ENCODE measurements around the gene LCN15. TPM values are rescaled to one million over a fixed set of nuclear protein-coding genes. Genes with fewer than 3 reads are reported as not detected.

Gene LCN15
- total and polyA plus RNA-seq, 8 donors, result 0.06 to 0.18 (median 0.07) TPM; not detected in 3

GRCh38 chr9:136710543-136710942 lies 53.8 kb downstream of the LCN15 start:
- intact Hi-C loops (cut with DNase I), result no loop called here
- Histone ChIP-seq H3K27ac (no peak overlapping the region), H3K4me3 (no peak overlapping the region), H3K9me3 (no peaks in the 10 kb centered on the region), H3K27me3 (peaks cover 0 to 49% of the 10 kb centered on the region in 2 donors), H3K36me3 (no peaks in the 10 kb centered on the region), H3K4me1 (peaks cover 6 to 38% of the 10 kb centered on the region in 2 donors)
- DNase-seq (no peak), ATAC-seq (no peak)
- TF ChIP-seq CTCF (IDR thresholded peaks at IDR 0.05), result no peak

Small RNAs within 50 kb of the gene (microRNA-seq; reads per million reads assigned to microRNA genes)
- 0 reads per million in 2 donors for gene MIR6722

Other genes with a start within 250 kb of the LCN15 start
- gene NOTCH1, start 218.5 kb downstream of the LCN15 start, total RNA-seq, result 100 to 1,000 TPM in 1 of 2 donors, 10 to 100 TPM in 1; 65.1 to 102 TPM
- 10 to 100 TPM; 21.7 to 41.7 (median 30.4) TPM for gene NOTCH1, start 218.5 kb downstream of the LCN15 start, polyA plus RNA-seq (ENCODE audit: insufficient read length in 6 of 6)
- 100 to 1,000 TPM; 105 to 165 TPM for gene EGFL7, start 101.6 kb downstream of the LCN15 start, total RNA-seq
- gene EGFL7, start 101.6 kb downstream of the LCN15 start, polyA plus RNA-seq (ENCODE audit: insufficient read length in 6 of 6), result 100 to 1,000 TPM in 2 of 6 donors, 10 to 100 TPM in 4; 65.7 to 139 (median 90.9) TPM
- 100 to 1,000 TPM; 127 to 170 TPM for gene AGPAT2, start 77.1 kb downstream of the LCN15 start, total RNA-seq
- 10 to 100 TPM; 24.9 to 48.3 (median 31.9) TPM for gene AGPAT2, start 77.1 kb downstream of the LCN15 start, polyA plus RNA-seq (ENCODE audit: insufficient read length in 6 of 6)
- 10 to 100 TPM; 12.6 to 12.7 TPM for gene DIPK1B, start 51.9 kb downstream of the LCN15 start, total RNA-seq
- gene DIPK1B, start 51.9 kb downstream of the LCN15 start, polyA plus RNA-seq (ENCODE audit: insufficient read length in 6 of 6), result 10 to 100 TPM; 23.7 to 37.4 (median 30.6) TPM
- gene LCN10, start 21.6 kb downstream of the LCN15 start, total RNA-seq, result 10 to 100 TPM in 1 of 2 donors, under 1 TPM in 1; 0.32 to 10.0 TPM
- gene LCN10, start 21.6 kb downstream of the LCN15 start, polyA plus RNA-seq (ENCODE audit: insufficient read length in 6 of 6), result under 1 TPM in 4 of 6 donors, not detected in 2; 0.11 to 0.44 (median 0.21) TPM
- gene LCN6, start 16.0 kb downstream of the LCN15 start, total RNA-seq, result 10 to 100 TPM in 1 of 2 donors, under 1 TPM in 1; 0.38 to 18.9 TPM
- not detected for gene LCN6, start 16.0 kb downstream of the LCN15 start, polyA plus RNA-seq (ENCODE audit: insufficient read length in 6 of 6)
- gene LCN8, start 6.3 kb downstream of the LCN15 start, total RNA-seq, result not detected
- gene LCN8, start 6.3 kb downstream of the LCN15 start, polyA plus RNA-seq (ENCODE audit: insufficient read length in 6 of 6), result not detected
- 10 to 100 TPM; 74.3 to 76.6 TPM for gene TMEM141, start 26.8 kb upstream of the LCN15 start, total RNA-seq
- 10 to 100 TPM; 49.3 to 57.7 (median 52.8) TPM for gene TMEM141, start 26.8 kb upstream of the LCN15 start, polyA plus RNA-seq (ENCODE audit: insufficient read length in 6 of 6)
- under 1 TPM in 1 of 2 donors, not detected in 1; 0.44 TPM for gene CCDC183, start 31.8 kb upstream of the LCN15 start, total RNA-seq
- gene CCDC183, start 31.8 kb upstream of the LCN15 start, polyA plus RNA-seq (ENCODE audit: insufficient read length in 6 of 6), result 10 to 100 TPM in 4 of 6 donors, 1 to 10 TPM in 2; 5.3 to 11.7 (median 10.0) TPM
- 10 to 100 TPM; 75.9 to 80.8 TPM for gene RABL6, start 43.4 kb upstream of the LCN15 start, total RNA-seq
- 10 to 100 TPM; 49.5 to 71.5 (median 56.1) TPM for gene RABL6, start 43.4 kb upstream of the LCN15 start, polyA plus RNA-seq (ENCODE audit: insufficient read length in 6 of 6)
- gene AJM1, start 78.0 kb upstream of the LCN15 start, total RNA-seq, result 1 to 10 TPM; 1.7 to 2.6 TPM
- gene AJM1, start 78.0 kb upstream of the LCN15 start, polyA plus RNA-seq (ENCODE audit: insufficient read length in 6 of 6), result 1 to 10 TPM in 4 of 6 donors, under 1 TPM in 2; 0.59 to 1.8 (median 1.1) TPM
- gene PHPT1, start 84.9 kb upstream of the LCN15 start, total RNA-seq, result 100 to 1,000 TPM; 118 to 151 TPM
- gene PHPT1, start 84.9 kb upstream of the LCN15 start, polyA plus RNA-seq (ENCODE audit: insufficient read length in 6 of 6), result 100 to 1,000 TPM in 2 of 6 donors, 10 to 100 TPM in 4; 66.1 to 124 (median 90.3) TPM
- gene MAMDC4, start 87.8 kb upstream of the LCN15 start, total RNA-seq, result 10 to 100 TPM; 14.7 to 16.0 TPM
- gene MAMDC4, start 87.8 kb upstream of the LCN15 start, polyA plus RNA-seq (ENCODE audit: insufficient read length in 6 of 6), result 1 to 10 TPM; 5.3 to 9.9 (median 7.4) TPM
- gene EDF1, start 101.8 kb upstream of the LCN15 start, total RNA-seq, result 100 to 1,000 TPM; 247 to 288 TPM
- 100 to 1,000 TPM; 339 to 408 (median 377) TPM for gene EDF1, start 101.8 kb upstream of the LCN15 start, polyA plus RNA-seq (ENCODE audit: insufficient read length in 6 of 6)
- 10 to 100 TPM; 17.2 to 22.4 TPM for gene TRAF2, start 122.0 kb upstream of the LCN15 start, total RNA-seq
- gene TRAF2, start 122.0 kb upstream of the LCN15 start, polyA plus RNA-seq (ENCODE audit: insufficient read length in 6 of 6), result 10 to 100 TPM; 12.4 to 16.3 (median 14.6) TPM
- gene FBXW5, start 180.2 kb upstream of the LCN15 start, total RNA-seq, result 100 to 1,000 TPM in 1 of 2 donors, 10 to 100 TPM in 1; 98.5 to 111 TPM
- 10 to 100 TPM; 33.0 to 59.6 (median 43.6) TPM for gene FBXW5, start 180.2 kb upstream of the LCN15 start, polyA plus RNA-seq (ENCODE audit: insufficient read length in 6 of 6)
- gene C8G, start 180.7 kb upstream of the LCN15 start, total RNA-seq, result 1 to 10 TPM; 1.2 TPM
- under 1 TPM; 0.47 to 0.90 (median 0.72) TPM for gene C8G, start 180.7 kb upstream of the LCN15 start, polyA plus RNA-seq (ENCODE audit: insufficient read length in 6 of 6)
- 1 to 10 TPM; 2.1 to 4.5 TPM for gene LCN12, start 187.8 kb upstream of the LCN15 start, total RNA-seq
- gene LCN12, start 187.8 kb upstream of the LCN15 start, polyA plus RNA-seq (ENCODE audit: insufficient read length in 6 of 6), result 10 to 100 TPM in 5 of 6 donors, 1 to 10 TPM in 1; 7.0 to 28.0 (median 17.6) TPM
- 100 to 1,000 TPM; 133 to 137 TPM for gene PTGDS, start 213.0 kb upstream of the LCN15 start, total RNA-seq
- gene PTGDS, start 213.0 kb upstream of the LCN15 start, polyA plus RNA-seq (ENCODE audit: insufficient read length in 6 of 6), result 10 to 100 TPM; 23.7 to 59.8 (median 31.2) TPM
- 1 to 10 TPM; 2.0 to 2.3 TPM for gene LCNL1, start 218.5 kb upstream of the LCN15 start, total RNA-seq
- 1 to 10 TPM in 4 of 6 donors, under 1 TPM in 2; 0.38 to 2.7 (median 1.1) TPM for gene LCNL1, start 218.5 kb upstream of the LCN15 start, polyA plus RNA-seq (ENCODE audit: insufficient read length in 6 of 6)
- gene PAXX, start 227.9 kb upstream of the LCN15 start, total RNA-seq, result 10 to 100 TPM; 34.2 to 56.6 TPM
- gene PAXX, start 227.9 kb upstream of the LCN15 start, polyA plus RNA-seq (ENCODE audit: insufficient read length in 6 of 6), result 10 to 100 TPM; 28.1 to 47.6 (median 33.7) TPM
- gene CLIC3, start 232.1 kb upstream of the LCN15 start, total RNA-seq, result 10 to 100 TPM; 39.7 to 85.4 TPM
- 10 to 100 TPM; 30.7 to 56.2 (median 42.2) TPM for gene CLIC3, start 232.1 kb upstream of the LCN15 start, polyA plus RNA-seq (ENCODE audit: insufficient read length in 6 of 6)

Data from left lung (tissue), 10 donors.